ENCODE measurements around the gene RALA. TPM values are rescaled to one million over a fixed set of nuclear protein-coding genes. Genes with fewer than 3 reads are reported as not detected.

Gene RALA
- total and polyA plus RNA-seq, 11 donors = 13.5 to 37.1 (median 23.4) TPM

- H3K27me3 ChIP-seq = no peaks in the 10 kb centered on the region
- H3K36me3 ChIP-seq = no peaks in the 10 kb centered on the region
- no peak overlapping the region for H3K27ac ChIP-seq
- 49 to 78% (median 70%) methylated on average over 1 of the region's 1 CpG for WGBS, 4 donors
- H3K4me1 ChIP-seq = peaks cover 0 to 4% (median 0%) of the 10 kb centered on the region in 12 donors
- DNase-seq (no peak), ATAC-seq (no peak)
- intact Hi-C loops (cut with DNase I) = no loop called here
- TF ChIP-seq POLR2A (IDR thresholded peaks at IDR 0.05) (no peak), CTCF (IDR thresholded peaks at IDR 0.05) (no peak)
- H3K9me3 ChIP-seq = no peaks in the 10 kb centered on the region
- no peak overlapping the region for H3K4me3 ChIP-seq
These were observed 7.2 kb upstream of the RALA start for GRCh38 chr7:39616138-39616537.

- H3K27ac ChIP-seq = no peak overlapping the region
- no peaks in the 10 kb centered on the region for H3K36me3 ChIP-seq
- H3K27me3 ChIP-seq = no peaks in the 10 kb centered on the region
- no peaks in the 10 kb centered on the region for H3K9me3 ChIP-seq
- DNase-seq = no peak
- intact Hi-C loops (cut with DNase I) = no loop called here
- TF ChIP-seq POLR2A (IDR thresholded peaks at IDR 0.05) (no peak), CTCF (IDR thresholded peaks at IDR 0.05) (no peak)
- no peak overlapping the region for H3K4me3 ChIP-seq
- peaks cover 0 to 10% (median 0%) of the 10 kb centered on the region in 12 donors for H3K4me1 ChIP-seq
- ATAC-seq = no peak
These were observed 6.4 kb upstream of the RALA start for GRCh38 chr7:39617005-39617404.

GRCh38 chr7:39618868-39619267 is 4.5 kb upstream of the RALA start:
- WGBS, 4 donors = 87 to 89% (median 89%) methylated on average over 4 of the region's 4 CpGs
- intact Hi-C loops (cut with DNase I) = no loop called here
- no peak for ATAC-seq

GRCh38 chr7:39620486-39620885 is 2.9 kb upstream of the RALA start:
- DNase-seq (no peak), ATAC-seq (no peak)
- TF ChIP-seq POLR2A (IDR thresholded peaks at IDR 0.05) (no peak), CTCF (IDR thresholded peaks at IDR 0.05) (no peak)
- Histone ChIP-seq H3K4me3 (no peak overlapping the region), H3K27me3 (no peaks in the 10 kb centered on the region), H3K4me1 (peaks cover 2 to 33% (median 15%) of the 10 kb centered on the region in 12 donors), H3K36me3 (no peaks in the 10 kb centered on the region), H3K27ac (no peak overlapping the region), H3K9me3 (no peaks in the 10 kb centered on the region)
- intact Hi-C loops (cut with DNase I) = loop anchor here in 6 of 10 donors (5.0 to 10.0 kb wide), 6 partner anchors 38 to 127 kb away; no protein-coding TSS in a partner anchor

More at GRCh38 chr7:39618868-39619267, 4.5 kb upstream of the RALA start:
- Histone ChIP-seq H3K4me3 (no peak overlapping the region), H3K36me3 (no peaks in the 10 kb centered on the region), H3K9me3 (no peaks in the 10 kb centered on the region), H3K27ac (no peak overlapping the region), H3K27me3 (no peaks in the 10 kb centered on the region), H3K4me1 (peaks cover 0 to 19% (median 5%) of the 10 kb centered on the region in 12 donors)
- no peak for DNase-seq
- no peak for TF ChIP-seq POLR2A (IDR thresholded peaks at IDR 0.05)
- no peak for TF ChIP-seq CTCF (IDR thresholded peaks at IDR 0.05)
